NOMO-1 treated with dmso at 0.1 percent for 144 hours (cell line): Measurements from ENCODE around the gene PLIN3.
"Not testable (repeated sequence)": the region's sequence is repeated elsewhere in the genome, so short reads cannot be mapped to it uniquely, and the experiment has no call there.

Source experiments
- DNase-seq: peaks from one replicate; lab custom pipeline; 2025; ENCODE audit not compliant: unreplicated experiment; lab: John Stamatoyannopoulos, UW

PLIN3 gene

DNA sequence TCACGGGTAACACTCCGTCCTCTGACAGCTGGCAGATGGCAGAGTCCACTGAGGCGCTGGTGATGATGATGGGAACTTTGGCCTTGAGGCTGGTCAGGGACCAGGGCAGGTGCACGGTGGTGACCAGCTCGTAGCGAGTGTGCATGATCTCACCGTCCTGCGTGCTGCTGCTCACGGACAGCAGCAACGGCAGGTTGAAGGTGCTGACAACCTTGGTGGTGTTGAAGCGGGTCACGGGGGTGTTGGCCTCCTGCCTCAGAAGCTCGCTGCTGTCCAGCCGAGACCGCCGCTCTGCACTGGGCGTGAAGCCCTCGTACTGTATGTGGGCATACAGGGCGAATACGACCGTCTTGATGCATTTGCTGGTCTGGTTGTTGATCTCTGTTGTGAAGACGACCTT, 23.6 kb upstream of the PLIN3 start:
- DNase-seq, result no peak

DNA sequence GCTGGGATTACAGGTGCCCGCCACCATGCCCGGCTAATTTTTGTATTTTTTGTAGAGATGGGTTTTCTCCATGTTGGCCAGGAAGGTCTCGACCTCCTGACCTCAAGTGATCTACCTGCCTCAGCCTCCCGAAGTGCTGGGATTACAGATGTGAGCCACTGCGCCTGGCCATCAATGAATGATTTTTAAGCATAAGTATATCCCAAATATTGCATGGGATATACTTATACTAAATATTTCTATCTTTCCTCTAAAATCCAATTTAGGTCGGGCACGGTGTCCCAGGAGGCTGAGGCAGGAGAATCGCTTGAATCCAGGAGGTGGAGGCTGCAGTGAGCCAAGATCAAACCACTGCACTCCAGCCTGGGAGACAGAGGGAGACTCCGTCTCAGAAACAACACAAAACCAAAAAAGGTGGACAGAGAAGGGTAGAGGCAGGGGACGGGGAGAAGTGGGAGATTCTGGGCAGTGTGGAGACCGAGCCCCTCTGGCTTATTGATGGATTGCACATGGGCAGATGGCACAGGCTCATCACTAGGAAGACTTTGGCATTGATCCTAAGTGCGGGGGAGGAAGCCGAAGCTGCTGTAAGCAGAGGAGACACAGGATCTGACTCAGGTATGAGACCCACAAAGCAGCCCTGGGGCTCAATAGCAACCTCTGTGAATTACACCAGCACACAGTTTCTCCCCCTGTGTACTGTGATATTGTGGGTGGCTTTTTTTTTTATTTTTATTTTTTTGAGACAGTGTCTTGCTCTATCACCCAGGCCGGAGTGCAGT, 21.8 kb upstream of the PLIN3 start:
- DNase-seq, result no peak

DNA sequence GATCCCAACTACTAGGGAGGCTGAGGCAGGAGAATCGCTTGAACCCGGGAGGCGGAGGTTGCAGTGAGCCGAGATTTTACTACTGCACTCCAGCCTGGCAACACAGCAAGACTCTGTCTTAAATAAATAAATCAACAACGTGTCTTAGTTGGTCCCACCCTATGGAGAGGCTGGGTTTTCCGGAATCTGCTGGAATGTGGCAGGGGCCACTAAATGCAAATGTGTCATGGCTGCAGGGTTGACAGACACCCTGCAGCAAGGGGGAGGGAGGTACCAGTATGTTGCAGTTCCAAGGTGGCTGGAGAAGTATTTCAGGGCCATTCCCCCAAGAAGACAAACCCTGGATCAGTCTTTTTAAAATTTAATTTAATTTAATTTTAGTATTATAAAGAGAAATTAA, 20.3 kb upstream of the PLIN3 start:
- DNase-seq, result not testable (repeated sequence)

DNA sequence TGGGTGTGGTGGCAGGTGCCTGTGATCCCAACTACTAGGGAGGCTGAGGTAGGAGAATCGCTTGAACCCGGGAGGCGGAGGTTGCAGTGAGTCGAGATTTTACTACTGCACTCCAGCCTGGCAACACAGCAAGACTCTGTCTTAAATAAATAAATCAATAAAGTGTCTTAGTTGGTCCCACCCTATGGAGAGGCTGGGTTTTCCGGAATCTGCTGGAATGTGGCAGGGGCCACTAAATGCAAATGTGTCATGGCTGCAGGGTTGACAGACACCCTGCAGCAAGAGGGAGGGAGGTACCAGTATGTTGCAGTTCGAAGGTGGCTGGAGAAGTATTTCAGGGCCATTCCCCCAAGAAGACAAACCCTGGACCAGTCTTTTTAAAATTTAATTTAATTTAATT, 17.5 kb upstream of the PLIN3 start:
- DNase-seq, result not testable (repeated sequence)

DNA sequence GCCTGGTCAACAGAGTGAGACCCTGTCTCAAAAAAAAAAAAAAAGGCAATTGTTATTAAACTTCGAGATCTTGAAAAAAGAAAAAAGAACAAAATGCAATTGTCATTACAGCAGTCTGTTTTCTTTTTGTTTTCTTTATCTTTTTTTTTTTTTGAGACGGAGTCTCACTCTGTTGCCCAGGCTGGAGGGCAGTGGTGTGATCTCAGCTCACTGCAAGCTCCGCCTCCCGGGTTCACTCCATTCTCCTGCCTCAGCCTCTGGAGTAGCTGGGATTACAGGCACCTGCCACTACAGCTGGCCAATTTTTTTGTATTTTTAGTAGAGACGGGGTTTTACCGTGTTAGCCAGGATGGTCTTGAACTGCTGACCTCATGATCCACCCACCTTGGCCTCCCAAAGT, 15.4 kb upstream of the PLIN3 start:
- DNase-seq, result not testable (repeated sequence)

DNA sequence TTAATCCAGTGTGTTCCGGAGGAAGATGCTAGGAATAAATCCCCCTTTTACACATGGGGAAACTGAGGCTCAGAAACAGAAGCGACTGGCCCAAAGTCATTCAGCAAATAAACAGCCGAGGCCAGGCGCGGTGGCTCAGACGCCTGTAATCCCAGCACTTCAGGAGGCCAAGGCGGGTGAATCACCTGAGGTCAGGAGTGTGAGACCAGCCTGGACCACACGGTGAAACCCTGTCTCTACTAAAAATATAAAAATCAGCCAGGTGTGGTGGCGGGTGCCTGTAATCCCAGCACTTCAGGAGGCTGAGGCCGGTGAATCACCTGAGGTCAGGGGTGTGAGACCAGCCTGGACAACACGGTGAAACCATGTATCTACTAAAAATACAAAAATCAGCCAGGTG, 11.6 kb upstream of the PLIN3 start:
- DNase-seq, result no peak

DNA sequence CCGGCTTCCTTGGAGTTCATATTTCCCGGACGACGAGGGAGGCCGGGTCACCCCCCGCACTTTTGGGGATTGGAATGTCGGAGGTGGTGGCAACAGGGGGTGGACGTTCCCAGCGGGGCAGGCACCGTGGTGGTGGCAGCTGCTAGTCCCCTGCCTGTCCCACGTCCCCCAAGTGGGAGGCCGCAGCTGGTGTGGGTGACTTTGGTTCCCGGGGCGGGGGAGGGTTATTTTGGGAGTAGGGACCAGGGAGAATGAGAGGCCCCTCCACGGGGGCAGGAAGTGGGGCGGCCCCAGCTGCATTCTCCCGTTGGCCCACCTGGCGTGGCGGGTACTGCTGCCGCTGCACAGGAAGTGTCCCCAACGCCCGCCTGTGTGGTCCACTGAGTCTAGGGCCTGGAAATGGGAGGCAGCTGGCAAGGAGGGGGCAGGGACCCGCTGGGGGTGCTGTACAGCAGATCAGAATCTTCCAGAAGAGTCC, 11.1 kb upstream of the PLIN3 start:
- DNase-seq, result no peak

DNA sequence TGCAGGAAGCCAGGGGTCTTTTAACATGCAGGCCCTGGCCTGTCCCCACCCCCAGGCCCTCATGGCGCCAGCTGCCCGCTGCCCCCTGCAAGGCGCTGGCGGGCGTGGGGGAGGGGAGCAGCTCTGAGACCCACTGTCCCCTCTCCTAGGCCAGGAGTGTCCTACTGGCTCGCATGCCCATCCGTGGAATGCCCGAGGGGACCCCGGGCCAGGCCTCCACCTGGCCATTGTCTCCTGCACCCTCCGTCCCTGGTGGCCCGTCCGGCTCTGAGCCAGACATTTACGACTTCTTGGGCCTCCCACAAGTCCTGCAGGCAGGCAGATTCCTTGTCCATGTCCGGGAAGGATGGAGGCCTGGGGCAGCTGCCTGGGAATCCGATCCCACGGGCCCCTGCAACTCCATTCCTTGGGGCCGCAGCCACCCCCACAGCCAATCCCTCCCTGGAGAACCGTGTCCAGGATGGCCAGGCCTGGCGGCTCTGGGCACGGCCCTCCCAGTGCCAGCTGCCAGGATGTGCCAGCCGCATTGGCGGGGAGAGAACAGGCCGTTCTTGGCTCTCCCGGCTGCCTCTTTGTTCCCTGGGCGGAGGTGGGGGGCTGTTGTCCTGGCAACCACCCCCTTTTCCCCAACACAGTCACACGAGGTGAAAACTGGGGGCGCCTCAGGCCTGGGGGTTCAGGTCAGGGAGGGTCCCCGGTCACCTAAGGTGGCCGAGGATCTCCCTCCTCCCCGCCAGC, 10.5 kb upstream of the PLIN3 start:
- DNase-seq, result no peak

DNA sequence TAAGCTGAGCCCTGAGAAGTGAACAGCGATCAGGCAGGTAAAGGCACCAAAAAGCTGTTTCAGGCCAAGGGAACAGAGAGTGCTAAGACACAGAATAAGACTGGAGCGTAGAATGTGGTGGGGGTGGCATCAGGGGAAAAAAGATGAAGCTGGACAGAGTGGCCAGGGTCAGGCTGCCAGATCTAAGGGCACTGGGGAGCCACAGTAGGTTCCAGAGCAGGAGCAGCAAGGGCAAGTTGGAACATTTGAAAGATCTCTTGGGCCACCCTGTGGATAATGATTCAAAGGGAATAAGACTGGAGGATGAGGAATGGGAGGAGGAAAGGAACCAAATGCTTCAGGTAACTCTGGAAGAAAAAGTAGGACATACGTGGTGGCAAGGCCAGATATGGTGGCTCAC, 6.5 kb upstream of the PLIN3 start:
- DNase-seq, result no peak

DNA sequence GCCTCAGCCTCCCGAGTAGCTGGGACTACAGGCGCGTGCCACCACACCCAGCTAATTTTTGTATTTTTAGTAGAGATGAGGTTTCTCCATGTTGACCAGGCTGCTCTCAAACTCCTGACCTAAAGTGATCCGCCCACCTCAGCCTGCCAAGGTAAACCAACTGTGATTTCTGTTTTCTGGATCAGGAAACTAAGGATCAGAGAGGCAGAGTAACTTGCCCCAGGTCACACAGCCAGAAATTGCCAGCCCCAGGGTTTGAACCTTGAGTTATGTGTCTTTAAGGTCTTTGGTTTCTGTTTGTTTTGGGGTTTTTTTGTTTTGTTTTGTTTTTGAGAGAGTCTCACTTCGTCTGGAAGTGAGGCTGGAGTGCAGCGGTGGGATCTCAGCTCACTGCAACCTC, 4.2 kb upstream of the PLIN3 start:
- DNase-seq, result no peak

DNA sequence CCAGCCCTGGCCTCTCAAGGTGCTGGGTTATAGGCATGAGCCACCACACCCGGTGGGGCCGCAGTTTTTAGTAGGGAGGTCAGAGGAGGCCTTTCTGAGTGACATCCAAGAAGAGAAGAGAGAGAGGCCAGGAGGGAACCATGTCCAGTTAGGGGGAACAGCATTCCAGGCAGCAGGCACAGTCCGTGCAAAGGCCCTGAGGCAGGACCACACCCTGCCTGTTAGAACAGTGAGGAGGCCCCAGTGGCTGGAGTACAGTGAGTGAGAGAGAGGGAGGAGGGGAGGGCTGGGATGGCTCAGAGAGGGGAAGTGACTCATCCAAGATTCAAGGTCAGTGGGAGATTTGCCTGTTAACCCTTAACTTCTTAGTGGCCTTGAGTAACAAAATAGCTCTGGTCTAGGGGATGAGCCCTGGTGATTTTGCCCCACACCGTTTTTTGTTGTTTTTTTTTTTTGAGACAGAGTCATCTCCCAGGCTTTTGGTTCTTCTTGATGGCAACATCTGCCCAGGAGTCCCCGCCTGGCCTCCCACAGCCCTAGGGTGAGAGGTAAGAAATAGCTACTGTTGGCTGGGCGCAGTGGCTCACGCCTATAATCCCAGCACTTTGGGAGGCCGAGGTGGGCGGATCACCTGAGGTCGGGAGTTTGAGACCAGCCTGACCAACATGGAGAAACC, 2.7 kb upstream of the PLIN3 start:
- DNase-seq, result peak; percentile 90

DNA sequence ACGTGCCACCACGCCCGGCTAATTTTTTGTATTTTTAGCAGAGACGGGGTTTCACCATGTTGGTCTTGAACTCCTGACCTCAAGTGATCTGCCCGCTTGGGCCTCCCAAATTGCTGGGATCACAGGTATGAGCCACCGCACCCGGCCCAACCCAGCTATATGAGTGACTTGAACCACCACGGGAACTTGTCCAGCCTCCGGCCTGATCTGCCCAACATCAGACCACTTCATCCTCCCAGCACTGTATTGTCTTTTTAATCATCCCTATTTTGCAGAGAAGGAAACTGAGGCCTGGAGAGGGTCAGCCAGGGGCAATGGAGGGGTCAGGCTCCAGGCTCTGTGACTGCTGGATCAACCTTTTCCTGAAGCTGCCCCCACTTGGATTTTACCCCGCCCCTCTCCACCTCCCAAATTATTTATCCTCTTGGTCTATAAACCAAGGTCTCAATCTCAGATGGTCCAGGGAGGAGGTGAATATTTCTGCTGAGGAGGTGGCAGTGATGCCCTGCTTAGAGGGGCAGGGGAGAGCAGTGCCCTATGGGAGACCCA, 893 bp upstream of the PLIN3 start:
- no peak for DNase-seq

DNA sequence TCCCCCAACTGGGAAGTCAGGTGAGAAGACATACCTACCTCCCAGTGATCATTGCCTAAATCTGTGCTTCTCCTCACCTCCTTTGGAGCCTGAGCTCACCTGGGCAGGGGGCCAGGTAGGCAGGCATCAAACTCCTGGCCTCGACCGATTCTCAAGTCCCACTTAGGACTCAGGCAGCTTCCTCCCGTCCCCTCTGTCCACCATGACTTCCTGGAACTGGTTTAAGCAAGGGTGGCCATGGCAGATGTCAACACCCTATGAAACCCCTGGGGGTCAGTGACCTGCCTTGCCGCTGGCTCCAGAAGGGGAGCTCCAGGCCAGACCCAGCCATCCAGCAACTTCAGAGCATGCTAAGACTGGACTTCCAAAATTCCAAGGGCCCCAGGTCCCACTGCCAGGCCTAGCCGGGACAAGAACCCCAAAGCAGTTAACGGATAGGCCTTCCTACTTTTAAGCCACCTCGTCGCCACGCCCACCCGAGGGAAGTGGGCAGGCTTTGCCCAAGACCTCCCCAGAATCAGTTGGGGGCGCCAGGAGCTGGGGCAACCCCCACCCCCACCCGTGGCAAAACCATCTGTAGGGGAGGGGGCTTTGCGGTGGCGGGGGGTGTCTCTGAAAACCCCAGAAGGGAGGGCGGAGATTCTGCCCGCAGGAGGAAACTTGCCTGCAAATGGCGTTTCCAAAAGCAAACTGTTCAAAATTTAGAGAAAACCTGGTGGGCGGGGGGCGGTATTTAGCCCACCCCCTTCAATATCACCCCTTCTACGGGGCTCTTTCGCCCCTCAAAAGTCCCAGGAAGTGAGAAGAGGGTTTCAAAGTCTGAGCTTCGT, 657 bp downstream of the PLIN3 start:
- DNase-seq, result no peak

DNA sequence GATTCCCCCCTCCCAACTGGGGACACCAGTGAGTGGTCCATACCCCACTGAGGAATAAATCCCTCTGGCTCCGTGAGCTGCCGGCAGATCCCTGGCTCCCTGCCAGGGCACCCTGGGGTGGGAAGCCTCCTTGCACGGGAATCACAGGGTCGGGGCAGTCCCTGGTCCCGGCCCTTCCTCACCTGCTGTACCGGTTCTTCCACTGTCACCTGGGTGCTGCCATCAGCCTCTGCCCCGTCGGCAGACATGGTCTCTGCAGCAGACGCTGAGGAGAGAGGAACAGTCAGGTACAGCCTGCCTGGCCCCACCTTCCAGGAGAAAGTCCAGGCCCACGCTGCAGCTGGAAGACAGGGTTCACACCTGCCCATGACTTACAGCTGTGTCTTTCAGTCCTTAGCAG, 6.3 kb downstream of the PLIN3 start:
- DNase-seq, result no peak

DNA sequence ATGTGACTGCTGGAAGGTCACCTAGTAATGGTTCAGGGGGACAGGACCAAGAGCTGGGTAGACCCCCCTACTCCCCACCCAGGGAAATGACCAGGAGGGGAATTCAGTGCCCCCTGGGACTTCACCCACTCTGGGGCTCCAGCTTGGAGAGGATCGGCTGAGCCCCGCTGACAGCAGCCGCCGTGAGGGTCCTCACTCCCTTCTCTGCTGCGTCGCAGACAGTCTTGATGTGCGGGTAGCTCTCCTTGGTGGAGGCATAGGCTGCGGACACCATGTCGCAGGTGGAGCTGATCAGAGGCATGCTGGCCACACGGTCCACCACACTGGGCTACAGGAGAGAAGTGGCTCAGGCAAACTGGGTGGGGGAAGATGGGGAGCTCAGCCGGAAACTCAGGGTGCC, 7.8 kb downstream of the PLIN3 start:
- DNase-seq, result no peak

DNA sequence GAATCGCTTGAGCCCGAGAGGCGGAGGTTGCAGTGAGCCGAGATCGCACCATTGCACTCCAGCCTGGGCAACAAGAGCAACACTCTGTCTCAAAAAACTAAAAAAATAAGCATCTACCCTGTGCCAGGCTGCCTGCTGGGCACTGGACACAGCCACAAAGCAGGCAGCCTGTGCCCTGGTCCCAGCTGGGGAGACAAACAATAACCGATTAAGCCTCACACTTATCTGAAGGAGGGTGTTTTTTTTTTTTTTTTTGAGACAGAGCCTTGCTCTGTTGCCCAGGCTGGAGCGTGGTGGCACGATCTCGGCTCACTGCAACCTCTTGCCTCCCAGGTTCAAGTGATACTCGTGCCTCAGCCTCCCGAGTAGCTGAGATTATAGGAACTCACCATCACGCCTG, 11.0 kb downstream of the PLIN3 start:
- DNase-seq, result not testable (repeated sequence)

DNA sequence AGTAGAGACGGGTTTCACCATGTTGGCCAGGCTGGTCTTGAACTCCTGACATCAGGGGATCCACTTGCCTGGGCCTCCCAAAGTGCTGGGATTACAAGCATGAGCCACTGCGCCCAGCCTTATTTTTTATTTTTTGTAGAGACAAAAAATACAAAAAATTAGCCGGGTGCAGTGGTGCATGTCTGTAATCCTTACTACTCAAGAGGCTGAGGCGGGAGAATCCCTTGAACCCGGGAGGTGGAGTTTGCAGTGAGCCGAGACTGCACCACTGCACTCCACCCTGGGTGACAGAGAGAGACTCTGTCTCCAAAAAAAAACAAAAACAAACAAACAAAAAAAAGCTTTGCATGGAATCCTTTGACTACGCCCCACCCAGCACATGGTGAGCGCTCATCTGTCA, 14.0 kb downstream of the PLIN3 start:
- not testable (repeated sequence) for DNase-seq

DNA sequence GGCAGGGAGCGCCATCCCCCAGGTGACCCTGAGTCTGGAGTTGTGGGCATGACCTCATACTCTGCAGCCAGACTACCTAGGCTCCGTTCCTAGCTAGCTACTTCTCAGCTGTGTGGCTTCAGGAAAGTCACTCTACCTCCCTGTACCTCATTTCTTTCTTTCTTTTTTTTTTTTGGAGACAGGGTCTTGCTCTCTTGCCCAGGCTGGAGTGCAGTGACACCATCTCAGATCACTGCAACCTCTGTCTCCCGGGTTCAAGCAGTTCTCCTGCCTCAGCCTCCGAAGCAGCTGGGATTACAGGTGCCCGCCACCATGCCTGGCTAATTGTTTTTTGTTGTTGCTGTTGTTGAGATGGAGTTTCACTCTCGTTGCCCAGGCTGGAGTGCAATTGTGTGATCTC, 15.0 kb downstream of the PLIN3 start:
- DNase-seq, result no peak

DNA sequence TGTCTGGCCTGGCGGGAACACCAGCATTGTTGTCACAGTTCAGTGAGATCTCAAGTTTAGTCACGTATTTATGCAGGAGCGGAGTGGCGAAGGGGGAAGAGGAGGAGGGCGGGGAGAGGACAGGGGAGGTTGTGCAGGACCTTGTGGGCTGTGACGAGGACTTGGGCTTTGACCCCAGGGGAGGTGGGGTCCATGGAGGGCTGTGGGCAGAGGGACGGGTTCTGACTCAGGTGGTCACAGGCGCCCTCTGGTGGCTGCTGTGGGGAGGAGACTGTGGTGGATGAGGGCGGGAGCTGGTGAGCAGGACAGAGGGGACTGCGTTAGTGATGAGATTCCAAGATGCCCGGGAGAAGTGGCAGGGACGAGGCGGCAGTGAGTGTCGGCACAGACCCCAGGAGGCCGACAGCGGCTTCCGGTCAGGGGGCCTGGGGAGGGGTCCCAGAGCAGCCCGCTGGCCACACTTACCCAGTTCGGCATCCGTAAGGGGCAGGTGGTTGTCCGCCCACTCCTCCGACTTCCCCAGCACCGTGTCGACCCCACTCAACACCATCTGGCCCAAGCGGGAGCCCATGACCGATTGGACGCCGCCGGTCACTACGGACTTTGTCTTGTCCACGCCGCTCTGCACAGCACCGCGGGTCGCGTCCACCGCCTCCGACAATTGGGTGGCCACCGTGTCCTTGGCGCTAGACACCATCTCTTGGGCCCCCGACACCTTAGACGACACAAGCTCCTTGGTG, 15.7 kb downstream of the PLIN3 start:
- no peak for DNase-seq

DNA sequence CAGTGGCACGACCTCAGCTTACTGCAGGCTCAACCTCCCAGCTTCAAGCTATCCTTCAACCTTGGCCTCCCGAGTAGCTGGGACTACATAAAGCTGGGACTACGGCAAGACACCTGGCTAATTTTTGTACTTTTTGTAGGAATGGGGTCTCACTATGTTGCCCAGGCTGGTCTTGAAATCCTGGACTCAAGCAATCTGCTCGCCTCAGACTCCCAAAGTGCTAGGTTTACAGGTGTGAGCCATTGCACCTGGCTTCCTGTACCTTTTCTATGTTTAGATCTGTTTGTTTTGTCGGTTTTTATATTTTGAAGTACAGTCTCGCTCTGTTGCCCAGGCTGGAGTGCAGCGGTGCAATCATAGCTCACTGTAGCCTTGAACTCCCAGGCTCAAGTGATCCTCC, 18.4 kb downstream of the PLIN3 start:
- DNase-seq, result no peak
